Esophagus (tissue), 2 donors: ENCODE data around the gene TRPM8. TPM values are rescaled to one million over a fixed set of nuclear protein-coding genes. Genes with fewer than 3 reads are reported as not detected.
"Not testable (repeated sequence)": the region's sequence is repeated elsewhere in the genome, so short reads cannot be mapped to it uniquely, and the experiment has no call there.

ENCODE experiments used
- H3K27ac ChIP-seq, 2 donors: one replicate each; pipeline ENCODE4 v1.5.1; 2013; ENCODE audit warnings: low read depth in 2 of 2, mild to moderate bottlenecking in 2 of 2, inconsistent platforms in 1 of 2, low read length in 1 of 2, moderate library complexity in 1 of 2
- H3K27me3 ChIP-seq, 2 donors: one replicate each; pipeline ENCODE4 v1.6.1; 2013; ENCODE audit warnings: low read length in 2 of 2, control low read depth in 1 of 2, mild to moderate bottlenecking in 1 of 2; ENCODE audit not compliant: insufficient read depth in 2 of 2, control insufficient read depth in 1 of 2
- H3K36me3 ChIP-seq, 2 donors: one replicate each; pipeline ENCODE4 v1.6.1; 2013; ENCODE audit warnings: low read length in 1 of 2; ENCODE audit not compliant: control insufficient read depth in 2 of 2, insufficient read depth in 2 of 2
- H3K4me1 ChIP-seq, 2 donors: one replicate each; pipeline ENCODE4 v1.6.1; 2013; ENCODE audit warnings: low read length in 1 of 2; ENCODE audit not compliant: control insufficient read depth in 2 of 2, insufficient read depth in 2 of 2
- H3K4me3 ChIP-seq, 2 donors: one replicate each; pipeline ENCODE4 v1.5.1; 2013; ENCODE audit warnings: low read length in 2 of 2, mild to moderate bottlenecking in 2 of 2, low read depth in 1 of 2, moderate library complexity in 1 of 2
- H3K9me3 ChIP-seq, 2 donors: one replicate each; pipeline ENCODE4 v1.6.1; 2013; ENCODE audit warnings: mild to moderate bottlenecking in 2 of 2, low read depth in 1 of 2, low read length in 1 of 2, moderate library complexity in 1 of 2; ENCODE audit not compliant: control insufficient read depth in 2 of 2, insufficient read depth in 1 of 2
- WGBS, 2 donors: extraction: QIAGEN DNeasy Blood & Tissue Kit; methylation state at CpG; one replicate each; pipeline ENCODE4 v1.1.7; 2013; 5-methylcytosine and 5-hydroxymethylcytosine counted together
- polyA plus RNA-seq, 2 donors: library from polyadenylated mRNA; stranded (reverse); fragments of 200-250 nt; gene quantifications; one replicate each; pipeline ENCODE4 v1.2.3, GENCODE V29; 2013
- donor health status: healthy with polysubstance abuse.
- donor health status: Bipolar disorder and iron deficiency.

The TRPM8 gene
- polyA plus RNA-seq = not detected

GRCh38 chr2:233917116-233917515 is at the start of gene TRPM8:
Gene TRPM8, plus strand, starts transcription at chr2:233917373. Its CDS starts 9,165 bp downstream, at chr2:233926538.
- Histone ChIP-seq H3K4me3 (no peak within 1 kb of the TSS), H3K4me1 (no peaks in the 10 kb centered on the region), H3K27me3 (peaks cover 0 to 3% of the 10 kb centered on the region in 2 donors), H3K9me3 (no peaks in the 10 kb centered on the region), H3K27ac (no peak within 1 kb of the TSS), H3K36me3 (no peaks in the 10 kb centered on the region)
- 26 to 28% methylated on average over 5 of the region's 5 CpGs for WGBS, 2 donors

- Histone ChIP-seq H3K4me3 (peak within 1 kb of the TSS; percentile 57 to 62), H3K36me3 (no peaks in the 10 kb centered on the region), H3K27me3 (no peaks in the 10 kb centered on the region), H3K4me1 (no peaks in the 10 kb centered on the region), H3K9me3 (no peaks in the 10 kb centered on the region), H3K27ac (peak within 1 kb of the TSS; percentile 53 to 57)
- 10 to 13% methylated on average over 50 of the region's 50 CpGs for WGBS, 2 donors
Observed at GRCh38 chr2:233867993-233868532, 49.1 kb upstream of the TRPM8 start, which contains the start of gene MSL3B. Gene MSL3B, minus strand, starts transcription at chr2:233868386.

- H3K9me3 ChIP-seq = no peaks in the 10 kb centered on the region
- H3K27ac ChIP-seq = no peak overlapping the region
- WGBS, 2 donors = 57 to 59% methylated on average over 4 of the region's 4 CpGs
- no peaks in the 10 kb centered on the region for H3K4me1 ChIP-seq
- H3K4me3 ChIP-seq = no peak overlapping the region
- no peaks in the 10 kb centered on the region for H3K27me3 ChIP-seq
- no peaks in the 10 kb centered on the region for H3K36me3 ChIP-seq
Observed at GRCh38 chr2:233871432-233871831, 45.7 kb upstream of the TRPM8 start.

- not testable (repeated sequence) for H3K36me3 ChIP-seq, H3K27me3 ChIP-seq, H3K4me3 ChIP-seq, H3K9me3 ChIP-seq, H3K27ac ChIP-seq, H3K4me1 ChIP-seq
- 33 to 38% methylated on average over 2 of the region's 2 CpGs for WGBS, 2 donors
Observed at GRCh38 chr2:233872125-233872524, 45.0 kb upstream of the TRPM8 start.

- Histone ChIP-seq H3K27ac (no peak overlapping the region), H3K4me3 (no peak overlapping the region), H3K4me1 (no peaks in the 10 kb centered on the region), H3K9me3 (no peaks in the 10 kb centered on the region), H3K36me3 (no peaks in the 10 kb centered on the region), H3K27me3 (no peaks in the 10 kb centered on the region)
Observed at GRCh38 chr2:233882353-233882752, 34.8 kb upstream of the TRPM8 start.

GRCh38 chr2:233892793-233893192 is 24.4 kb upstream of the TRPM8 start:
- Histone ChIP-seq H3K4me3 (no peak overlapping the region), H3K27me3 (no peaks in the 10 kb centered on the region), H3K36me3 (no peaks in the 10 kb centered on the region), H3K9me3 (no peaks in the 10 kb centered on the region), H3K27ac (no peak overlapping the region), H3K4me1 (peaks cover 0 to 3% of the 10 kb centered on the region in 2 donors)
- WGBS, 2 donors = 86 to 88% methylated on average over 2 of the region's 2 CpGs

- H3K4me3 ChIP-seq, H3K36me3 ChIP-seq, H3K27me3 ChIP-seq, H3K4me1 ChIP-seq, H3K9me3 ChIP-seq, H3K27ac ChIP-seq: not testable (repeated sequence)
- WGBS, 2 donors = 82 to 84% methylated on average over 2 of the region's 2 CpGs
Observed at GRCh38 chr2:233896253-233896652, 20.9 kb upstream of the TRPM8 start.

- no peaks in the 10 kb centered on the region for H3K9me3 ChIP-seq
- H3K4me1 ChIP-seq = no peaks in the 10 kb centered on the region
- WGBS, 2 donors = 59 to 66% methylated on average over 4 of the region's 4 CpGs
- no peak overlapping the region for H3K4me3 ChIP-seq
- no peaks in the 10 kb centered on the region for H3K36me3 ChIP-seq
- H3K27me3 ChIP-seq = peaks cover 0 to 5% of the 10 kb centered on the region in 2 donors
- H3K27ac ChIP-seq = no peak overlapping the region
Observed at GRCh38 chr2:233901367-233901766, 15.8 kb upstream of the TRPM8 start.

- H3K4me3 ChIP-seq = no peak overlapping the region
- H3K27ac ChIP-seq = no peak overlapping the region
- 69 to 77% methylated on average over 4 of the region's 4 CpGs for WGBS, 2 donors
- no peaks in the 10 kb centered on the region for H3K9me3 ChIP-seq
- H3K4me1 ChIP-seq = no peaks in the 10 kb centered on the region
- H3K36me3 ChIP-seq = no peaks in the 10 kb centered on the region
- H3K27me3 ChIP-seq = peaks cover 0 to 5% of the 10 kb centered on the region in 2 donors
Observed at GRCh38 chr2:233901884-233902283, 15.3 kb upstream of the TRPM8 start.

- Histone ChIP-seq H3K4me1 (no peaks in the 10 kb centered on the region), H3K4me3 (no peak overlapping the region), H3K36me3 (no peaks in the 10 kb centered on the region), H3K27me3 (peaks cover 0 to 5% of the 10 kb centered on the region in 2 donors), H3K27ac (no peak overlapping the region), H3K9me3 (no peaks in the 10 kb centered on the region)
- 72 to 81% methylated on average over 4 of the region's 4 CpGs for WGBS, 2 donors
Observed at GRCh38 chr2:233905945-233906344, 11.2 kb upstream of the TRPM8 start.
